GM18868 (cell line): ENCODE results near the gene CFP.
"Not testable (repeated sequence)": the region's sequence is repeated elsewhere in the genome, so short reads cannot be mapped to it uniquely, and the experiment has no call there.

Source experiments
- ATAC-seq: cut with Tn5 transposase; IDR thresholded peaks from one replicate; pipeline ENCODE4 v1.9.1; 2021; ENCODE audit warnings: mild to moderate bottlenecking, moderate library complexity; ENCODE audit not compliant: unreplicated experiment

Gene CFP

DNA sequence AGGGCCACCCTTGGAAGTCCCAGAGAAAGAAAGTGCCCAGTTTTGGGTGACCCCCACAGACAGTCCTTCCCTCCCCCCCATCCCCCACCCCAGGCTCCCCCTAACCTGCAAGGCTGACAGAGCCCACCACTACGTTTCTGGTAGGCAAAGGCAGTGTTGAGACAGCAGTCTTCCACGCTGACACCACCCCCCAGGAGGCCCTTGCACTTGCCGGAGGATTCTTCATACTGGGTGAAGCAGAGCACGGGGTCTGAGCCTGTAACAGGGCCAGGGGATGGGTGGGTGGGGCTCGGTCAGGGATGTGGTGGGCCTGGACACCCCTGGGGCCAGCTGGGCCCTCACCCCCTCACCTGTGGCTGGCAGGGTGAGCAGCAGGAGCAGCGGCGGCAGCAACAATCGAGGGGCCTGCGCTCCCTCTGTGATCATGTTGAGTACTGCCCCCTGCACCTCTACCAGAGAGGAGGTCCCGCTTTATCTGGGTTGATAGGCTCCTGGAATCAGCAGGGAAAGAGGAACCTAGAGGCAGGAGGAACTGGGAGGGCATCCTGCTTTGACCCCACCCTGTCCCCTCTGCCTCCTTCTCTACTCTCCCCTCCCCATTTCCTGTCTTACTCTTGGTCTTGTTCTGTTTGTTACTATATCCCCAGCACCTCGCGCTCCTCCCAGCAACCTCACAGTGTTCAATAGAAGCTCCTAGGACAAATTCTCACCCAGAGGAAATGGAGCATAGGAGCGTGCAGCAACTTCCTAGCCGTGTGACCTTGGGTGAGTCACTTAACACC is at the start of gene CFP:
Gene CFP (minus strand): TSS at position 512 of the 782 bp plus-strand sequence. CDS start 86 bp downstream, at position 426.
- ATAC-seq: no peak

DNA sequence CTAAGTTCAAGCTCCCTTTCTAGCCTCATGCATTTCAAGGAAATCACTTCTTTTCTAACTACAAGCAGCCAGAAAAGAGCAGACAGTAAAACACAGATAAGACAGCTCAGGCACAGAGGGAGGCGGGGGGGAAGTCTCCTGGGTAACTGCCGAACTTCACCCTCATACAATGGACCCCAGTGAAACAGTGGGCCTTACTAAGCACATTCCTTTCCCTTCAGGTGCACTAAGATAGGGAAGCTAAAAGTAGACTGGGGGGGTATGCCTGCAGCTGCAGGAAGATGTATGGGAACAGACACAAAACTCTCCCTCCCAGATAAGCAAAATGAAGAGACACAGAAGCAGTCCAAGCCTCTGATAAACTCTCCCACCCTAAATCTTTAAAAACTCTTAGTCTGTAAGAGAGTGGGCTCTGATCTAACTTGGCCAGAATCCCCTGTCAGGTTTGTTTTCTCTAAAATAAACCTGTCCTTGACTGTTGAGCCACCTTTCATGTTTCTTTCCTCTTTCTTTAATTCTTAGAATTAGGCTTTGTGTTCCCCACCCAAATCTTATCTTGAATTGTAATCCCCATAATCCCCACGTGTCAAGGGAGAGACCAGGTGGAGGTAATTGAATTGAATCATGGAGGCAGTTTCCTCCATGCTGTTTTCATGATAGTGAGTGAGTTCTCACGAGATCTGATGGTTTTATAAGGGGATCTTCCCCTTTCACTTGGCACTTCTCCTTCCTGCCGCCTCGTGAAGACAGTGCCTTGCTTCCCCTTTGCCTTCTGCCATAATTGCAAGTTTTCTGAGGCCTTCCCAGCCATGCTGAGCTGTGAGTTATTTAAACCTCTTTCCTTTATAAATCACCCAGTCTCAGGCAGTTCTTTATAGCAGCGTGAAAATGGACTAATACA is 46.5 kb upstream of the CFP start:
- ATAC-seq: not testable (repeated sequence)

DNA sequence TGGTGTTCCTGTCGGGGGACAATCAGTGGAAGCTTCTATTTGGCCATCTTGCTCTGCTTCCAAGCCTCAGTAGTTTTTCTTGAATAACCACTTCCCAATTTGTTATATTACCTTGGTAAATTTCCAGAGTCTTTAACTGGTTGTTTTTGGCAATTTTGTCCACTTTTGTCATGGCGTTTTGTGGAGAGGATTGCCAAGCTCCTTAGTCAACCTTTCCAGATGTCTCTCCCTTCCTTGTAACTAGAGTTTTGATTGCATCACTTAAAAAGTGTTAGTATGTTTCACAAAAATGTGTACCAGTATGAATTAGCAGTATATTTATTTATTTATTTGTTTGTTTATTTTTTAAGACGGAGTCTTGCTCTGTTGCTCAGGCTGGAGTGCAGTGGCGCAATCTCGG is 45.0 kb upstream of the CFP start:
- no peak for ATAC-seq

DNA sequence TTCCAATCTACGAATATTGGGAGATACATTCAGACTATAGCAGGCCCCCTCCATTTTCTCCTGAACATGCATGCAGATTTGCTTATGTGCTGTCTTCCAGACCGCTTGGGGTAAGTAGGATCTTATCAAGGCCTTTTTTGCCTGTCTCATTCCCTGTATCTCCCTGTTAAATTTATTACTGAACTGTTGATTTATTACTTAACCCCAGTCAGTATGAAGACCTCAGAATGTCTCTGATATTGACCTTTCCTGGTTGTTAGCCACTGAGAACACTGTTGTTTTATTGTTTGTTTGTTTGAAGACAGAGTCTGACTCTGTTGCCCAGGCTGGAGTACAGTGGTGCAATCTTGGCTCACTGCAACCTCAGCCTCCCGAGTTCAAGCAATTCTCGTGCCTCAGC is 36.1 kb upstream of the CFP start:
- not testable (repeated sequence) for ATAC-seq

DNA sequence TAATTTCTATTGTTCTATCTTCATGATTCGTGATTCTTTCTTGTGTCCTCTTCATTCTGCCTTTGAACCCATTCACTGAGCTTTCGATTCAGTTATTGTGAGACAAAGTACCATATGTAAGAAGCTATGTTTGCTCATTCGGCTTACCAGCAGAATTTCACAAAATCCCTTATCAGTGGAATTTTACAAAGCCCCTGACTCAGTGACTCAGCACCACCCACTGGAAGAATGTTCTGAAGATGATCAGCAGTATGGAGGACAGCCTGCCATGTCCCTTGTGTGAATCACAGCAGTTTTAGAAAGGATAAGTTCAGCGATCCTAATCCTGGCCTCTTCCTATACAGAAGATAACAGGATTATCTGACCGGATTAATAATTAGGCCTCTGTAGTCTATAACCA is 35.0 kb upstream of the CFP start:
- ATAC-seq: no peak

DNA sequence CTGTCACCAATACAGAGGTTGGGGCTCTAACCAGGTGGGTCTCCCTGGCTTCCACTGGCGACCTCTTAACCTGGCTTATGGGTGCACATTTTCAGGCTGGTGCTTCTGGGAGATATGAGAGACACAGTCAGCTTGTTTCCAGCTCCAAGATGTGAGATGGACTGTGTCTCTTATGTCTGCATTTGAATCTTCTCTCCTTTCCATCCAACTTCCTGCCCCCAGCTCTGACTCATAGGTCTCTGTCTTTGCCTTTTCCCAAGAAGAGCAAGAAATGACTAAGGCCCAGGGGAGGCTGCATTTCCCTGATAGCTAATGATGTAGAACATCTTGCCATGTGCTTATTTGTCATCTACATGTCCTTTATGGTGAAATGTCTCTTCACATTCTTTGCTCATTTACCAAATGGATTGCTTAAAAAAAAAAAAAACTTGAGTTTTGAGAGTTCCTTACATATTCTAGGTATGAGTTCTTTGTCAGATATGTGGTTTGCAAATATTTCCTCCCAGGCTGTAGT is 32.5 kb upstream of the CFP start:
- no peak for ATAC-seq

DNA sequence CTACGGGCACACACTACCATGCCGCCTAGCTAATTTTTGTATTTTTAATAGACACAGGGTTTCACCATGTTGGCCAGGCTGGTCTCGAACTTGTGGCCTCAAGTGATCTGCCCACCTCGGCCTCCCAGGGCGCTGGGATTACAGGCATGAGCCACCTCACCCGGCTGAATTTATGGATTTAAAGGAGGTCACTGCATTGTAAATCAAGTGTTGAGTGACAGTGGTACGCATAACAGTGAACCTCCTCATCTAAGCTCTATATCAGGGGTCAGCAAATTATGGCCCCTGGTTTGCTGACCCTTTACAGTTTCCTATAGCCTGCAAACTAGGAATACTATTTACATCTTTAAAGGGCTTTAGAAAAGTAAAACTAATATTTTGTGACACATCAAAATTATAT is 31.8 kb upstream of the CFP start:
- ATAC-seq: no peak

DNA sequence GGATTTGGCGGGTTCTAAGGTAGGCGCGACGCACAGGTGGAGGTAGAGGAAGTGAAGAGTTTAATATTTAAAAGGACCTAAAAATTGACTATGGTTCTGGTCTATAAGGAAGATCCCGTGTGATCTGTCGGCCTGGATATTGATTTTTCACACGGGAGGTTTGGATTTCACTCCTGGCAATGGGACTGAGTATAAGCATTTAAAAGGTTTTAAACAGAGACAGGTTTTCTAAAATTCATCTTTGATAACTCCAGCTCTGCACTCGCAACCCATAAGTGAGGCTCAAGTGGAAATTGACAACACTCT is 29.6 kb upstream of the CFP start:
- no peak for ATAC-seq

DNA sequence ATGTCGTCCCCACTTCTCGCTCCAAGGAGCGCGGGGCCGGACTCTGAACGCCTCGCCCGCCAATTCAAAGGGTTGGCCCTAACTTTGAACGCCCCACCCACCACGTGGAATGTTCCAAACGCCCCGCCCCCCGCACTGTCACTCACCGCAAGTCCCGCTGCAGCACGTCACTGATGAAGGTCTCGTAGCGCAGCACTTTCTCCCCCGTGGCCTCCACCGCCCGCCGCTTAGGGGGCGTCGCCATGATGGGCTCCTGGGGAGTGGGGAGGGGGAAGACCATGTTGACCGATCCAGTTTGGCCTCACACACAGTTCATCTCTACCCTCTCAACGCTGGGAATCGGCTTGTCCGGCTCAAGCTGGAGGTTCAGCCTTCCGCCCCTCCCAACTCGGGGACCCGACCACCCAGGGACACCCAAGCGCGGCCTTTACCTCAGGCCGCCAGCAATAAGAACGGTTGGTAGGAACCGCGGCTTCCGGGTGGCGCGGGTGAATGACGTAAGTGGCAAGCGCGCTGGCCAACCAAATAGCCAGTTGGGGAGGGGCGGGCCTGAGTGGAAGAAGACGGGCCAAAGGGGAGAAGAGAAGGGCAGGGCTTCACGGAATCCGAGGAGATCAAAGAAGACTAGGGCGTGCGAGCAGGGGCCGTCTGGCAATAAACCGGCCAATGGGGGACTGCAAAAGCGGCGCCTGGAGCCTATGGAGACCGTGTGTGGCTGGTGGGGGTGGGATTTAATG is 29.1 kb upstream of the CFP start, which contains the start of gene UXT:
Gene UXT (minus strand): TSS at position 497 of the 737 bp plus-strand sequence. CDS start 253 bp downstream, at position 244.
- ATAC-seq: peak; percentile 84

DNA sequence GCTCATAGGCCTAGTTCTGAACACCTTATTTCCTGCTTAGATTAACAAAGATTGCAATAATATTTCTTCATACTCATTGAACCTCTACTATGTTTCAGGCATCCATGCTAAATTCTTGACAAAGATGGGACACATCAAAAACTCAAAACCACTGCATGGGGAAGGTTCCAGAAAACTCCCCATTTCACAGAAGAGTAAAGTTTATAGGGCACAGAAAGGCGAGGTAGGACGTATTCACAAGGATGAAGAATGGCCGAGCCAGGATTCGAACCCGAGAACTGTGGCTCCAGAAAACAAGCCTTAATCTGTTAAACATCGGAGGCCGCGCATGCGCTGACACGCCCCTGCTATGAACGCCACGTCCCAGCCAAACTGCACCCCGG is 28.6 kb upstream of the CFP start:
- no peak for ATAC-seq

DNA sequence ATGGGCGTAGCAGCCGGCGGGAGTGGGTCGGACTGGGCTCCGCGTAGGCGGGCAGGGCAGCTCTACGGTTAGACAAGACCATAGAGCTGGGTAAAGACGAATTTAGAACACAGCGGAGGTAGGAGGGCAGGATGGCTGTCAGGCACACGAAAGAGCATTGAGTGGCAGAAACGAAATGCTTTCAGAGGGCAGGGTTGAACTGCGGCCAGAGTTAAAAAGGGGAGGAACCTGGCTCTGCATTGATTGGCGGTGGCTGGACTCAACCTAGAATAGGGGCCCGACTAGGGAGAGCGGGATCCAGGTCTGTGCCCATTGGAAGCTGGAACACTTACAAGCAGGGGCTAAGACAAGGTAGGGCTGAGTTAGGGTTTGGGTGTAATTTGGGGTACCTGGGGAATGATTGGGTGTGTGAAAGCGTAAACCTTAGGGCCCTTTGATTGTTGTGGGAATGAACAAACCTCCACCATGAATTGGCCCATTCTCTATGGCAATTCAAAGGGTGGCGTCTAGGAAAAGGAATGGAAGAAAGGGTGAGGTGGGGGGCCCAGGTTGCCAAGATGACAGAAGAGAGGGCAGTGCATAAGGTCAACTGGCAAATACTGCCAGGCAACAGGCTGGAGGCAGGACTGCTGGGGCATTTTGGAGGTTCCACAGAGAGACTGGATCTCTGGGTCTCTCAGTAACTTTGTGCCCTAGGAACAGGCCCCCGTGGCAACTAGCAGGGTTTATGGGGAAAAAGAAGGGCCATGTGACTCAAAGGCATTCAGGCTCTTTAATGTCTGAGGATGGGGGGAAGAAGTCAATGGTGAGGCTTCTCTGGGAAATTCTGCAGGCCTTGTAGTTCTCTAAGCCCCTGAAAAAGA is 21.5 kb upstream of the CFP start:
- no peak for ATAC-seq

DNA sequence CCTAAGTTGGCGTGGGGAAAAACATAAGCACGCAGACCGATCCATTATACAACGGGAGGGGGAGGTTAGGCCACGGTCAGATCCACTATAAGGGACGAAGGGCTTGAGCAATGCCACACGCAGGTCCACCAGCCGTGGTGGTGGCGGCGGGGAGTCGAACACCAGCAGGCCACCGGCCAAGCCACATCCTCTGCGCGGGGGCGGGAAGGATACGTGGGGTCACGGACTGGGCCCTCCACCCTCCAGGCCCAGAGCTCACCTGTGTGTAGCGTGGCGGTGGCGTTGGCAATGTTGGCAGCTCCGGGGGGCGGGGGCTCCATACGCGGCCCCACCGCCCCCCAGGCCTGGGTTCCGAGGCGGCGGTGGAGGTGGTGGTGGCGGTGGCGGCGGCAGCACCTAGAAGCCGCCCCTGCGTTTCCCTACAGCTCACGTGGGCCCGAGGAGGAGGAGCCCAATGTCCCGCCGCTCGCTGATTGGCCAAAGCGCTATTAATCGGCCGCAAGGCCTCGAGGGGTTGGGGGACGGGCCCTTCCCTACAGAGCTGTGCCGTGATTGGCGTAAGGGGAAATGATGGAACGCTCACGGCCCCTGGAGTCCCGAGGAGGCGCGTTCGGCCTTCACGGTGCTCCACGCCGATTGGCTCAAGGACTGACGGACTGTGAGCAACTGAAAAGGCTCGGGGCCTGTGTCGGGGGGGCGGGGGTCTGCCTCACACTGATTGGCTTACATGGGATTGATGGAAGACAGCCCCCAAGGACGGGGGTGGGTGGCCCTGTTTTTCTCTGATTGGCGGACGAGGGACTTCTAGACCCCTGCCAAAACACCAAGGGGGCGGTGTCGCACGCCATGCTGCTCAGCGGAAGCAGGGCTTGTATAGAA is 20.7 kb upstream of the CFP start, which contains the start of gene ELK1:
Gene ELK1 (minus strand): TSS at position 400 of the 879 bp plus-strand sequence. CDS start 9,122 bp downstream, outside the sequence.
- peak; percentile 86 for ATAC-seq

DNA sequence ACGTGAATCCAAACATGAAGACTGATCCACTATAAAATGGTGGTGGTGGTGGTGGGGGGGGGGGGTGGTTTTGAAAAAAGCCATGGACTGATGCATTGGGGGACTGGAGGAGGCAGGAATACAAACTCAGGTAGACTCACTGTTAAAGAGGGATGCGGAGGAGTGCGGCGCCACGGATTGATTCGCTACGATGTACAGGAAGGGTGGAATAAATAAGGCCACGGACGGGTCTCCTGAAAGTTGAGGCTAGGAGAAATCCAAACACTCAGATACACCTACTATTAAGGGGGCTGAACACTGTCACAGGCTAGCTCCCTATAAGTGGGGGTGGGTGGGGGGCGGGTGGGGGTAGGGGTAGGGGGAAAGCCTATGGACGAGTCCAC is 20.0 kb upstream of the CFP start:
- ATAC-seq: no peak

DNA sequence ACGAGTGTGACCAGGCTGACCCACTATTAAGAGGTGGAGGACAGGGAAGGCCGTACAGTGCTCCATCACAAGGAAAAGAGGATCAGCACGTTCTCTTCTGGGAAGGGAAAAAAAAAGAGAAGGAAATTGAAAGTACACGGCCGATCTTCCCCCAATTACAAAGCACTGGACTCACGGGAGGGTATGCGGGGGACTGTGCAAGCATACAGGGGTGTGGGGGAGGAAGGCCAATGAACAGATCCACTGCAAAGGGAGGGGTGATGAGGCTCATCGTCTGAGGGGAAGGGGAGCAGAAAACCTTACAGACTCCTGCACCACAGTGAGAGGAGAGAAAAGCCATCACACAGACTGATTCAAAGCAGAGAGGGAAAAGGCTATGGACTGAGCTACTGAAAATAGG is 19.5 kb upstream of the CFP start:
- no peak for ATAC-seq

DNA sequence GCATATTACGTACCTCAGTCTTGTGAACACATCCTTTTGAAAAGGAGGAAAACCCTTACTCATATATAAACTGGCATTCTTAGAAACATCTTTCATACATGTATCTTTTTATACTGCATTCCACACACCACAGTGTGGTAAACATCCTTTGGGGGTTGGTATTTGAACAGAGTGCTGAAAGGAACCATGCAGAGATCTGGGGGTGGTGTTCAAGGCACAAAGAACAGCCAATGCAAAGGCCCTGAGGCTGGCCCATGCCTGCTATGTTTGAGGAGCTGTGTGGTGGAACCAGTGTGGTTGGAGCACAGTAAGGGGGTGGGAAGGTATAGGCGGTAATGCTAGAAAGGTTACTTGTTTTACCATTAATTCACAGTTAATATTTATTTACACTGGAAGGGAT is 18.6 kb upstream of the CFP start:
- ATAC-seq: no peak

DNA sequence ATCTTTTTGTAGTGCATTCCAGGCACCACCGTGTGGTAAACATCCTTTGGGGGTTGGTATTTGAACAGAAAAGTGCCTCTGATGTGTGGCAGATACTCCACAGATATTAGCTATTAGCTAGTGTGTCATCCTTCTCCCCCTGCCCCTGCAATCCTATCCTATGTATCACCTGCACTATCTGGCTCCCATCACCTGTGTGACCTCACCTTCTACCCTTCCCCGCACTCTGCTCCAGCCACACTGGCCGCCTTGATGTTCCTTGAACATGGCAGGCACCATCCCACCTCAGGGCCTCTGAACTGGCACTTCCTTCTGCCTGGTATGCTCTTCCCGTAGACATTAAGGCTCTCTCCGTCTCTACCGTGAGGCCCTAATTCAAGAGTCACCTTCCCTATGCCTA is 16.9 kb upstream of the CFP start:
- no peak for ATAC-seq

DNA sequence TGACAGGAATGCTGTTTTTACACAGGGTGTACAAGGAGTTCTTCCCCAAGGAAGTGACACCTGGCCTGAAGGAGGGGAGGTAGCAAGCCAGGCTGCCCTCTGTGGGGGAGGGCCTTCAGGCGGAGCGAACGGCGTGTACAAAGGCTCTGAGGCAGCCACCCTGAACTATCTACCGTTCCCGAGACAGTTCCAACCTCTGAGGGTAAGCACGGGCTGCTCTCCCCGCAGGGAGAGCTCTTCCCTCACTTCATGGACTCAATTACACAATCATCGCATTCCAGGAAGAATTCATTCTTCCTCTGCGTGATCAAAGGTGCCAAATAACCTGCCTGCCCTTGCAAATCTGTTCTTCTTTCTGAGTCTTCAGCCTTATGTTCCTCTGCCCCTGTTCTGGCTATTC is 15.8 kb upstream of the CFP start:
- no peak for ATAC-seq

DNA sequence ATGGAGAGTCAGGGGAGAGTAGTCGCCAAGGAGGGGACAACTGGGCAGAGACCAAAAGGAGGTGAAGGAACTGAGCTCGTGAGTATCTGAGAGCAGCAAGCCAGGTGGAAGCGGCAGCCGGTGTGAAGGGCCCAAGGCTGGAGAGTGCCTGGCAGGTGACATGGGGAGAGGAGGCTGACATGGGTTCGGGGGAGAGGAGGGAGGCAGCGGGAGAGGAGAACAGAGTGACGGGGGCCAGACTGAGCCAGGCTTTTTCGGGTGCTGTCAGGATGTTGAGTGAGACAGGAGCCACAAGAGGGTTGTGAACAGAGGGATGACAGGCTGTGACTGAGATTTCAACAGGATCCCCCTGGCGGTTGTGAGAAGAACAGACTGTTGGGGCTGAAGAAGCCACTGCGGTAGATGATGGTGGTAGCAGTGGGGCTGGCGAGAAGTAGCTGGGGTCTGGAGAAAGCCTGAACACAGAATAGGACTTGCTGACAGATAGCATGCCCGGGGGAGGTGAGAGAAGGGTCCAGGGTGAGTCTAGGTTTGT is 14.9 kb upstream of the CFP start:
- ATAC-seq: no peak

DNA sequence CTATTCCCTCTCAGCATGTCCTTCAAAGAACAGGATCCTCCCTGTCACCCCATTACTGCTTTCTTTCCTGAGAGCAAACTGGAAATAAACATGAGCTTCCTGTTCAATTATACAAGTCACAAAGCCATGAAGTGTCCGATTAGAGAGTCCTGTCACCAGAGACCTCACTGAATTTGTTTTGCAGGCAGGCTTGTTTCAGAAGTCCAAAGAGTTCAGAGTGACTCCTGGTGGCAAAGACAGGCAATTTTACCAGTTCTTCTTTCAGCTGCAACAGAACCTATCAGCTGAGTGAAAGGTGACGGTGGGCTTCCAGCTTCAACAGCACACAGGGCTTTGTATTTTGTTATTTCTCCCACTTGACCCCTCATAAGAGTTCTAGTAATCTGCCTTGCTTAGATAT is 14.2 kb upstream of the CFP start:
- ATAC-seq: no peak
